Mucosa of rectum (tissue), 2 donors: ENCODE measurements around the gene CLEC4A.
"Not testable (repeated sequence)": the region's sequence is repeated elsewhere in the genome, so short reads cannot be mapped to it uniquely, and the experiment has no call there.

Experiments used
- H3K27ac ChIP-seq, 2 donors: one replicate each; pipeline ENCODE4 v1.7.0; 2013; ENCODE audit warnings: inconsistent platforms in 2 of 2, low read depth in 2 of 2, low read length in 2 of 2
- H3K27me3 ChIP-seq, 2 donors: one replicate each; pipeline ENCODE4 v1.7.0; 2013; ENCODE audit warnings: low read length in 2 of 2; ENCODE audit not compliant: control insufficient read depth in 2 of 2, insufficient read depth in 2 of 2
- H3K36me3 ChIP-seq, 2 donors: one replicate each; pipeline ENCODE4 v1.7.0; 2013; ENCODE audit warnings: low read length in 2 of 2; ENCODE audit not compliant: control insufficient read depth in 2 of 2, insufficient read depth in 2 of 2
- H3K4me1 ChIP-seq, 2 donors: one replicate each; pipeline ENCODE4 v1.7.0; 2013; ENCODE audit warnings: low read length in 2 of 2, mild to moderate bottlenecking in 1 of 2; ENCODE audit not compliant: control insufficient read depth in 2 of 2, insufficient read depth in 2 of 2
- H3K4me3 ChIP-seq, 2 donors: one replicate each; pipeline ENCODE4 v1.7.0; 2013; ENCODE audit warnings: low read length in 2 of 2
- H3K9ac ChIP-seq, 2 donors: one replicate each; pipeline ENCODE4 v1.7.0; 2013; ENCODE audit warnings: low read length in 2 of 2, low read depth in 1 of 2, mild to moderate bottlenecking in 1 of 2
- H3K9me3 ChIP-seq, 2 donors: one replicate each; pipeline ENCODE4 v1.7.0; 2013; ENCODE audit warnings: low read length in 2 of 2; ENCODE audit not compliant: control insufficient read depth in 2 of 2
- donor health status: healthy.
- donor health status: Normal muscosa, but diverticular disease.

CLEC4A gene

DNA sequence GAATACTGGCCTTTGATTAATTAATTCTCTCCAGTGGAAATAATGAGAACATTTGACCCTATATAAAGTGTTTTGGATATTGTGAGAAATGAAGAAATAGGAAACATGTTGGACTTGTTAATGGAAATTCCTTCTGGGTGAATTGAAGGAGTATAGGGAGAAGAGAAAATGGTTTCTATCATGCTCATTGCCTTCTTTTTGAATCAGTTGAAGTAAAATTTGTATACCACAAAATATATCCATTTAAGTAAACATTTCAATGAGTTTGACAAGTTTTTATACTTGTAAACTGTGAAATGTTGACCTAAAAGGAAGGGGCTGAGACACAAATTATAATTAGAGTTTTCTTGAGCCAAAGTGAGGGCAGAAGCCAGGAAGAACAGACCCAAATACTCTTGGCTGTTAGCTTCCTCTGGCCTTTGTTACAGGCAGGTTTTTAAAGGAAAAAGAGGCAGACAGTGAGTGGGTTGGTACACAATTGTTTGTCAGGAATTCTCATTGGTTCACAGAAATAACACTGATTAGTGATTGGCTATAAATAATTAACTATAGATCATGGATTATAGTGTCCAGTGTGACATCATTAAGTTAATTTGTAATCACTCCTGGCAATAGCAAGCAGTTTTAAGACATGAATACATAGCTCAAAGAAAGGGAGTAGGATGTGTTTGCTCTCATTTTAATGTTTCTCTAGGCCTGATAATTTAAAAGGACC is 34.2 kb downstream of the CLEC4A start:
- Histone ChIP-seq H3K4me1 (no peaks in the 10 kb centered on the region), H3K27ac (no peak overlapping the region), H3K36me3 (no peaks in the 10 kb centered on the region), H3K9ac (no peak overlapping the region), H3K4me3 (no peak overlapping the region), H3K9me3 (no peaks in the 10 kb centered on the region), H3K27me3 (no peaks in the 10 kb centered on the region)

GRCh38 chr12:8172911-8173310 is 49.5 kb downstream of the CLEC4A start:
- H3K36me3 ChIP-seq, H3K4me1 ChIP-seq, H3K9ac ChIP-seq, H3K27ac ChIP-seq, H3K27me3 ChIP-seq, H3K4me3 ChIP-seq, H3K9me3 ChIP-seq: not testable (repeated sequence)

DNA sequence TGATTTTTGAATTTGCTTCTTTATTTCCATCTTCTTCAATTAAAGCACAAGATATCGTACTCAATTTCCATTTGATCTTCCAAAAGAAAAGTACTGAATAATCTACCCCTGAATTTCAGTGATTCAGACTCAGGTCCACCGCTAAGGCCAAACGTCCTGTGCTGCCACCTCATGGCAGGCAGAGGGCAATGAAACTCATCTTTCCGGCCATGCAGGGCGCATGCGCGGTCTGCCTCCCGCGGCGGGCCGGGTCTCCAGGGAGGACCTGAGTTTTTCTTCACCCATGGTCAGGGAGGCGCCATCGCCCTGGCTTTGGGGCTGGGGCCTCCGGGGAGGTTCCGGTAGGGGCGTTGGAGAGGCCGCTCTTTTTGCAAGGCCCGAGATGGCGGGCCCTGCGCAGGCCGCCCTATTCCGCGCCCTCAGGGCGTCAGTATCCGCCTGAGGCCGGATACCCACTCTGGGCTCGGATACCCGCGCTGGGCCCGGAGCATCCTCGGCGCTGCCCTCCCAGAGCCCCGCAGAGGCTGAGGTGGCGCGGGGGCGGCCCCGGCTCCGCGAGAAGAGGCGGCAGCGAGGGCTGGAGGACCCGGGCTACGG is 56.7 kb downstream of the CLEC4A start:
- H3K9ac ChIP-seq, result peak overlapping the region in 1 of 2 donors; percentile 64
- H3K27ac ChIP-seq, H3K27me3 ChIP-seq, H3K9me3 ChIP-seq, H3K36me3 ChIP-seq, H3K4me1 ChIP-seq: not testable (repeated sequence)
- H3K4me3 ChIP-seq, result peak overlapping the region; percentile 46 to 65

GRCh38 chr12:8181271-8181670 is 57.9 kb downstream of the CLEC4A start:
- H3K9me3 ChIP-seq, H3K27ac ChIP-seq, H3K4me3 ChIP-seq, H3K27me3 ChIP-seq, H3K36me3 ChIP-seq, H3K4me1 ChIP-seq, H3K9ac ChIP-seq: not testable (repeated sequence)

DNA sequence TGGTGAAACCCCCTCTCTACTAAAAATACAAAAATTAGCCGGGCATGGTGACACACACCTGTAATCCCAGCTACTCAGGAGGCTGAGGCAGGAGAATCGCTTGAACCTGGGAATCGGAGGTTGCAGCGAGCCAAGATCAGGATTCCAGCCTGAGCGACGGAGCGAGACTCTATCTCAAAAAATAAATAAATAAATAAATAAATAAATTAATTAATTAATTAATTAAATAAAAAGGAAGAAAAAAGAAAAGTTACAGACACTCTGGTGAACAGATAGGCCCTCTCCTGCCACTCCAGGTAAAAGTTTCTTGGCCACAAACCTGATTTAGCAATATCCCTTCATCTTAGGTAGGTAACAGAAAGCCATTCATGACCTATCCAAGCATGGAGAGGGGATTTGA is 59.5 kb downstream of the CLEC4A start:
- not testable (repeated sequence) for H3K27ac ChIP-seq, H3K4me3 ChIP-seq

DNA sequence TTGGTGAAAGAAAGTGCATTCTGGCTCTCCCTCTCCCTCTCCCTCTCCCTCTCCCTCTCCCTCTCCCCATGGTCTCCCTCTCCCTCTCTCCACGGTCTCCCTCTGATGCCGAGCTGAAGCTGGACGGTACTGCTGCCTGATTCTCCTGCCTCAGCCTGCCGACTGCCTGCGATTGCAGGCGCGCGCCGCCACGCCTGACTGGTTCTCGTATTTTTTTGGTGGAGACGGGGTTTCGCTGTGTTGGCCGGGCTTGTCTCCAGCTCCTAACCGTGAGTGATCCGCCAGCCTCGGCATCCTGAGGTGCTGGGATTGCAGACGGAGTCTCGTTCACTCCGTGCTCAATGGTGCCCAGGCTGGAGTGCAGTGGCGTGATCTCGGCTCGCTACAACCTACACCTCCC is 59.9 kb downstream of the CLEC4A start:
- H3K9me3 ChIP-seq, H3K4me1 ChIP-seq, H3K36me3 ChIP-seq, H3K9ac ChIP-seq, H3K27ac ChIP-seq, H3K4me3 ChIP-seq, H3K27me3 ChIP-seq: not testable (repeated sequence)

More for the DNA sequence above, 59.5 kb downstream of the CLEC4A start:
- not testable (repeated sequence) for H3K4me1 ChIP-seq, H3K36me3 ChIP-seq, H3K9me3 ChIP-seq, H3K9ac ChIP-seq, H3K27me3 ChIP-seq

- H3K9ac ChIP-seq, H3K36me3 ChIP-seq, H3K27ac ChIP-seq, H3K4me1 ChIP-seq, H3K4me3 ChIP-seq, H3K9me3 ChIP-seq, H3K27me3 ChIP-seq: not testable (repeated sequence)
Observed at GRCh38 chr12:8184206-8184605, 60.8 kb downstream of the CLEC4A start.

DNA sequence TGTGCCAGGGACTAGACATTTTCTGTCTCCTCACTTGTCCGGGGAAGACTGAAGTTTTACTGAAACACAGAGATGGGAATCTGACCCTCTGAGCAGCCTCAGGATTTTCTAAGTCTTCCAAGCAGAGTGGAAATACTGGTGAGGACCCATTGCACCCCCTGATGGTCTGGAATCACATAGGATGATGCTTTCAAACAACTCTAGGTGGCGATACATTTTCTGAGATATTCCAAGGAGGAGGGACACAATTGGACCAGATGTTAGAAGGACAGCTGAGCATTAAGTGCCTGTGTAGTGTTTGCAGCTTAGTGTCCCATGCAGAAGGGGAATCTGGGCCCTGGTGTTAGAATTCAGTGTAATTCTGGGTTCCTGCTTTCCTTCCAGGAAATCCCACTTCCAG is 64.7 kb downstream of the CLEC4A start:
- H3K9me3 ChIP-seq, H3K4me1 ChIP-seq, H3K36me3 ChIP-seq, H3K27ac ChIP-seq, H3K9ac ChIP-seq, H3K27me3 ChIP-seq, H3K4me3 ChIP-seq: not testable (repeated sequence)
